ENCODE data around the gene ROR1. TPM values are rescaled to one million over a fixed set of nuclear protein-coding genes. Genes with fewer than 3 reads are reported as not detected.

ROR1 gene
- total and polyA plus RNA-seq, 9 of the 15 experiments (the other 6 are each of a cell fraction or from before 2014, with no cell fraction given), result 0.02 TPM; not detected in 8

GRCh38 chr1:63824451-63824850 lies 50.6 kb downstream of the ROR1 start:
- Histone ChIP-seq H3K27ac (ENCODE audit: extremely low read depth, low read depth, low read length) (no peak overlapping the region), H3K9ac (ENCODE audit: insufficient read depth in 1 of 2, low read depth in 2 of 2, low read length in 2 of 2) (no peak overlapping the region), H3K9me1 (ENCODE audit: control insufficient read depth, insufficient read depth, low read length) (no peaks in the 10 kb centered on the region), H3K4me2 (ENCODE audit: insufficient read depth, low read length) (no peak overlapping the region), H3K27me3 (ENCODE audit: control insufficient read depth in 2 of 2, insufficient read depth in 2 of 2, low read length in 2 of 2) (no peaks in the 10 kb centered on the region), H3K4me3 (no peak overlapping the region), H4K20me1 (replicated peaks; ENCODE audit: control insufficient read depth, insufficient read depth, low read length) (no peaks in the 10 kb centered on the region), H3K36me3 (ENCODE audit: control insufficient read depth, insufficient read depth, low read length) (no peaks in the 10 kb centered on the region), H2AFZ (ENCODE audit: low read depth, low read length) (no peak overlapping the region), H3K9me3 (replicated peaks; ENCODE audit: control insufficient read depth, insufficient read depth, low read depth, low read length) (no peaks in the 10 kb centered on the region), H3K4me1 (replicated peaks in 1 of 2; ENCODE audit: control insufficient read depth in 2 of 2, insufficient read depth in 2 of 2, low read length in 2 of 2) (no peaks in the 10 kb centered on the region), H3K79me2 (ENCODE audit: control insufficient read depth, insufficient read depth, low read length) (no peaks in the 10 kb centered on the region)
- FAIRE-seq (no peak), ATAC-seq (no peak), DNase-seq (ENCODE audit: extremely low read depth in 1 of 4, low spot score in 3 of 4) (no peak)
- WGBS (ENCODE audit: insufficient coverage, low coverage, missing lambda C conversion rate), result 0% methylated on average over 1 of the region's 1 CpG
- POLR2A ChIA-PET, result no interaction called here
- no TSS peak for BruUV-seq (replicated peaks)
- no peak for TF ChIP-seq ETS1 (conservative IDR thresholded peaks at IDR 0.05; ENCODE audit: control insufficient read depth, low read depth, low read length)
- CTCF ChIA-PET (ENCODE audit: low intra/inter-chr PET ratio), result no interaction called here
- in situ Hi-C loops (cut with MboI) (no loop called here), intact Hi-C loops (cut with micrococcal nuclease) (no loop called here)

- in situ Hi-C loops (cut with MboI), result no loop called here
- CTCF ChIA-PET (ENCODE audit: low intra/inter-chr PET ratio), result no interaction called here
Measured at GRCh38 chr1:63825111-63825510, 51.3 kb downstream of the ROR1 start.

More at GRCh38 chr1:63825111-63825510, 51.3 kb downstream of the ROR1 start:
- Histone ChIP-seq H3K4me1 (replicated peaks in 1 of 2; ENCODE audit: control insufficient read depth in 2 of 2, insufficient read depth in 2 of 2, low read length in 2 of 2) (no peaks in the 10 kb centered on the region), H3K9ac (ENCODE audit: insufficient read depth in 1 of 2, low read depth in 2 of 2, low read length in 2 of 2) (no peak overlapping the region), H3K27me3 (ENCODE audit: control insufficient read depth in 2 of 2, insufficient read depth in 2 of 2, low read length in 2 of 2) (no peaks in the 10 kb centered on the region), H2AFZ (ENCODE audit: low read depth, low read length) (no peak overlapping the region), H3K9me3 (replicated peaks; ENCODE audit: control insufficient read depth, insufficient read depth, low read depth, low read length) (no peaks in the 10 kb centered on the region), H3K27ac (ENCODE audit: extremely low read depth, low read depth, low read length) (no peak overlapping the region), H3K9me1 (ENCODE audit: control insufficient read depth, insufficient read depth, low read length) (no peaks in the 10 kb centered on the region), H4K20me1 (replicated peaks; ENCODE audit: control insufficient read depth, insufficient read depth, low read length) (no peaks in the 10 kb centered on the region), H3K4me3 (no peak overlapping the region), H3K79me2 (ENCODE audit: control insufficient read depth, insufficient read depth, low read length) (no peaks in the 10 kb centered on the region), H3K36me3 (ENCODE audit: control insufficient read depth, insufficient read depth, low read length) (no peaks in the 10 kb centered on the region), H3K4me2 (ENCODE audit: insufficient read depth, low read length) (no peak overlapping the region)
- 0% methylated on average over 1 of the region's 1 CpG for WGBS (ENCODE audit: insufficient coverage, low coverage, missing lambda C conversion rate)
- POLR2A ChIA-PET, result no interaction called here
- TF ChIP-seq MECOM (CRISPR knock-in tag; IDR thresholded peaks at IDR 0.05), result no peak
- TF ChIP-seq NCOR1 (IDR thresholded peaks at IDR 0.05), result no peak
- no peak for TF ChIP-seq TCFL5 (CRISPR knock-in tag; conservative IDR thresholded peaks at IDR 0.05)
- TF ChIP-seq SNAPC5 (CRISPR knock-in tag; IDR thresholded peaks at IDR 0.05), result no peak
- TF ChIP-seq HNRNPL (IDR thresholded peaks at IDR 0.05; ENCODE audit: low read depth, low read length), result no peak
- no peak for TF ChIP-seq ZMIZ1 (IDR thresholded peaks at IDR 0.05; ENCODE audit: low read depth in 2 of 2, low read length in 2 of 2)
- TF ChIP-seq TCF7 (IDR thresholded peaks at IDR 0.05; ENCODE audit: borderline replicate concordance), result no peak
- intact Hi-C loops (cut with micrococcal nuclease), result no loop called here
- ATAC-seq, result no peak
- no peak for FAIRE-seq
- DNase-seq (ENCODE audit: extremely low read depth in 1 of 4, low spot score in 3 of 4), result no peak
- BruUV-seq (replicated peaks), result no TSS peak
